Measurements from ENCODE around the gene L1TD1.
"Not testable (repeated sequence)": the region's sequence is repeated elsewhere in the genome, so short reads cannot be mapped to it uniquely, and the experiment has no call there.

Gene L1TD1

DNA sequence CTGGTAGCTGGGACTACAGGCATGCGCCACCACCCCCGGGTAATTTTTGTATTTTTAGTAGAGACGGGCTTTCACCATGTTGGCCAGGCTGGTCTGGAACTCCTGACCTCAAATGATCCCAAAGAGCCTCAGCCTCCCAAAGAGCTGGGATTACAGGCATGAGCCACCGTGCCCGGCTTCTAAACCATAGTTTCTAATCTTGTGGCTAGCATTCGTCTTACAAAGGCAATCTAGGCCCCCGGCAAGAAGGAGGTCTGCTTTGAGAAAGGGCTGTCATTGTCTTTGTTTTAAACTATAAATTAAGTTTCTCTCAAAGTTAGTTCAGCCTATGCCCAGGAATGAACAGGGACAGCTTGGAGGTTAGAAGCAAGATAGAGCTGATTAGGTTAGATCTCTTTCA lies 10.3 kb upstream of the L1TD1 start:
- H3K4me3 ChIP-seq (ENCODE audit: low read depth in 1 of 2, low read length in 1 of 2): no peak overlapping the region
- H3K27ac ChIP-seq: no peak overlapping the region
- no peaks in the 10 kb centered on the region for H3K36me3 ChIP-seq
- TF ChIP-seq, protein P1, sequence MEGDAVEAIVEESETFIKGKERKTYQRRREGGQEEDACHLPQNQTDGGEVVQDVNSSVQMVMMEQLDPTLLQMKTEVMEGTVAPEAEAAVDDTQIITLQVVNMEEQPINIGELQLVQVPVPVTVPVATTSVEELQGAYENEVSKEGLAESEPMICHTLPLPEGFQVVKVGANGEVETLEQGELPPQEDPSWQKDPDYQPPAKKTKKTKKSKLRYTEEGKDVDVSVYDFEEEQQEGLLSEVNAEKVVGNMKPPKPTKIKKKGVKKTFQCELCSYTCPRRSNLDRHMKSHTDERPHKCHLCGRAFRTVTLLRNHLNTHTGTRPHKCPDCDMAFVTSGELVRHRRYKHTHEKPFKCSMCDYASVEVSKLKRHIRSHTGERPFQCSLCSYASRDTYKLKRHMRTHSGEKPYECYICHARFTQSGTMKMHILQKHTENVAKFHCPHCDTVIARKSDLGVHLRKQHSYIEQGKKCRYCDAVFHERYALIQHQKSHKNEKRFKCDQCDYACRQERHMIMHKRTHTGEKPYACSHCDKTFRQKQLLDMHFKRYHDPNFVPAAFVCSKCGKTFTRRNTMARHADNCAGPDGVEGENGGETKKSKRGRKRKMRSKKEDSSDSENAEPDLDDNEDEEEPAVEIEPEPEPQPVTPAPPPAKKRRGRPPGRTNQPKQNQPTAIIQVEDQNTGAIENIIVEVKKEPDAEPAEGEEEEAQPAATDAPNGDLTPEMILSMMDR (IDR thresholded peaks at IDR 0.05): no peak
- H3K9me3 ChIP-seq: no peaks in the 10 kb centered on the region
- H3K27me3 ChIP-seq: no peaks in the 10 kb centered on the region
- H3K4me1 ChIP-seq (ENCODE audit: control insufficient read depth in 1 of 2, insufficient read depth in 1 of 2, low read depth in 1 of 2, low read length in 1 of 2): no peaks in the 10 kb centered on the region

DNA sequence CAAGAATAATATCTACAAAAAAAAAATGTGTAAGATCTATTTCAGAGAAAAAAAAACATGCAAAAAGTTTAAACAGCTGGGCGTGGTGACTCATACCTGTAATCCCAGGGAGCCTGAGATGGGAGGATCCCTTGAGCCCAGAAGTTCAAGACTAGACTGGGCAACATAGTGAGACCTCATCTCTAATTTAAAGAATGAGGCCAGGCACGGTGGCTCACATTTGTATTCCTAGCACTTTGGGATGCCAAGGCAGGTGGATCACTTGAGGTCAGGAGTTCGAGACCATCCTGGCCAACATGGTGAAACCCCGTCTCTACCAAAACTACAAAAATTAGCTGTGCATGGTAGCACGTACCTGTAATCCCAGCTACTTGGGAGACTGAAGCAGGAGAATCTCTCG lies 9.4 kb upstream of the L1TD1 start:
- not testable (repeated sequence) for H3K4me1 ChIP-seq (ENCODE audit: control insufficient read depth in 1 of 2, insufficient read depth in 1 of 2, low read depth in 1 of 2, low read length in 1 of 2); H3K27me3 ChIP-seq; H3K9me3 ChIP-seq; H3K36me3 ChIP-seq; H3K4me3 ChIP-seq (ENCODE audit: low read depth in 1 of 2, low read length in 1 of 2); H3K27ac ChIP-seq

DNA sequence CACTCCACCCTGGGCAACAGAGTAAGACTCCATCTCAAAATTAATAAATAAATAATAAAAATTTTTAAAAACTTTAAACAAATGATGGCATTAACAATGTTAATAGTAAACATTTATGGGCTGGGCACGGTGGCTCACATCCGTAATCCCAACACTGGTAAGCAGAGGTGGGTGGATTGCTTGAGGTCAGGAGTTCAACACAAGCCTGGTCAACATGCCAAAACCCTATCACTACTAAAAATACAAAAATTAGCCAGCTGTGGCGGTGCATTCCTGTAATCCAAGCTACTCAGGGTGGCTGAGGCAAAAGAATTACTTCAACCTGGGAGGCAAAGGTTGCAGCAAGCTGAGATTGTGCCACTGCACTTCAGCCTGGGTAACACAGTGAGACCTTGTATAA lies 9.0 kb upstream of the L1TD1 start:
- no peak overlapping the region for H3K4me3 ChIP-seq (ENCODE audit: low read depth in 1 of 2, low read length in 1 of 2)
- TF ChIP-seq, protein P1 (IDR thresholded peaks at IDR 0.05): no peak
- H3K27ac ChIP-seq: no peak overlapping the region
- no peaks in the 10 kb centered on the region for H3K36me3 ChIP-seq
- no peaks in the 10 kb centered on the region for H3K27me3 ChIP-seq
- H3K9me3 ChIP-seq: no peaks in the 10 kb centered on the region
- H3K4me1 ChIP-seq (ENCODE audit: control insufficient read depth in 1 of 2, insufficient read depth in 1 of 2, low read depth in 1 of 2, low read length in 1 of 2): no peaks in the 10 kb centered on the region

DNA sequence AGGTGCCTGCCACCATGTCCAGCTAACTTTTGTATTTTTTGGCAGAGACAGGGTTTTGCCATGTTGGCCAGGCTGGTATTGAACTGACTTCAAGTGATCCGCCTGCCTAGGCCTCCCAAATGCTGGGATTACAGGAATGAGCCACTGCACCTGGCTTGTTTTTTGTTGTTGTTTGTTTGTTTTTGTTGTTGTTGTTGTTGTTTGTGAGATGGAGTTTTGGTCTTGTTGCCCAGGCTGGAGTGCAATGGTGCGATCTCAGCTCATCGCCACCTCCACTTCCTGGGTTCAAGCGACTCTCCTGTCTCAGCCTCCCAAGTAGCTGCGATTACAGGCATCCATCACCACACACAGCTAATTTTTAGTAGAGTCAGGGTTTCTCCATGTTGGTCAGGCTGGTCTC lies 7.1 kb upstream of the L1TD1 start:
- no peaks in the 10 kb centered on the region for H3K27me3 ChIP-seq
- no peaks in the 10 kb centered on the region for H3K9me3 ChIP-seq
- no peaks in the 10 kb centered on the region for H3K36me3 ChIP-seq
- no peak overlapping the region for H3K27ac ChIP-seq
- H3K4me1 ChIP-seq (ENCODE audit: control insufficient read depth in 1 of 2, insufficient read depth in 1 of 2, low read depth in 1 of 2, low read length in 1 of 2): no peaks in the 10 kb centered on the region
- TF ChIP-seq, protein P1 (IDR thresholded peaks at IDR 0.05): no peak
- no peak overlapping the region for H3K4me3 ChIP-seq (ENCODE audit: low read depth in 1 of 2, low read length in 1 of 2)

DNA sequence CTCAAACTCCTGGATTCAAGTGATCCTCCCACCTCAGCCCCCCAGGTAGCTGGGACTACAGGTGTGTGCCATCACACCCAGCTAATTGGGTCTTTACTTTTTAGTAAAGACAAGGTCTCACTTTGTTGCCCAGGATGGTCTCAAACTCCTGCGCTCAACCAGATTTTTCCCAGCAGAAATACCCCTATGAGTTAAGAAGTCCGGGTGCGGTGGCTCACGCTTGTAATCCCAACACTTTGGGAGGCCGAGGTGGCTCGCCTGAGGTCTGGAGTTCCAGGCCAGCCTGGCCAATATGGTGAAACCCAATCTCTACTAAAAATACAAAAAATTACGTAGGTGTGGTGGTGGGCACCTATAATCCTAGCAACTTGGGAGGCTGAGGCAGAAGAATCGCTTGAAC lies 6.5 kb upstream of the L1TD1 start:
- peaks cover 2% of the 10 kb centered on the region for H3K27me3 ChIP-seq
- no peaks in the 10 kb centered on the region for H3K36me3 ChIP-seq
- no peak overlapping the region for H3K4me3 ChIP-seq (ENCODE audit: low read depth in 1 of 2, low read length in 1 of 2)
- no peaks in the 10 kb centered on the region for H3K9me3 ChIP-seq
- no peak overlapping the region for H3K27ac ChIP-seq
- TF ChIP-seq, protein P1 (IDR thresholded peaks at IDR 0.05): no peak
- H3K4me1 ChIP-seq (ENCODE audit: control insufficient read depth in 1 of 2, insufficient read depth in 1 of 2, low read depth in 1 of 2, low read length in 1 of 2): no peaks in the 10 kb centered on the region

DNA sequence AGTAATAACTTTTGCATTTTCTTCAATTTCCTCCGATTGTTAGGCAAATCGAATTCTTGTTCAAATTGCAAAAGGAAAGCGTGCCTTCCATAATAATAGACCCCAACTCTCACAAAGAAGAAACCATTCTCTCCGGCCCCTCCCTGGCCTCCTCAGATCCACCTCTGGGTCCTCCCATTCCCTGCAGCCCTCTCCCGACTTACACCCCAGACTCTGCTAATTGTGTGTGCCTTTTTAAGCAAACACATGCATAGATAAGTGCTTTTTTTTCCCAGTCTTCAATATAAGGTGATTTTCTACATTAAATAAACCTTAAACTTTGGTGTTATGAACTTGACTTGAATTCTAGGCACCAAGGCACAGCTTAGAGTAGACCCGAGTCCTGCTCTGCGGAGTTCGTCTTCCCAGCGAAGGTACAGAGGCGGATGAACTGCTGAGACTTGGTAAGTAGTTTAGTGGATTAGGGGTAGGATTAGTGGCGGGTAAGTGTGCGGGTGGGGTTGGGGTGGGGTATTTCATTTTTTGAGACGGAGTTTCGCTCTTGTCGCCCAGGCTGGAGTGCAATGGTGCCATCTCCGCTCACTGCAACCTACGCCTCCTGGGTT lies 1.5 kb downstream of the L1TD1 start:
- H3K27me3 ChIP-seq: peaks cover 68% of the 10 kb centered on the region
- TF ChIP-seq, protein P1 (IDR thresholded peaks at IDR 0.05): no peak
- H3K4me1 ChIP-seq (ENCODE audit: control insufficient read depth in 1 of 2, insufficient read depth in 1 of 2, low read depth in 1 of 2, low read length in 1 of 2): peaks cover 0 to 6% of the 10 kb centered on the region in 2 experiments
- H3K27ac ChIP-seq: no peak overlapping the region
- H3K4me3 ChIP-seq (ENCODE audit: low read depth in 1 of 2, low read length in 1 of 2): no peak overlapping the region
- H3K9me3 ChIP-seq: no peaks in the 10 kb centered on the region
- no peaks in the 10 kb centered on the region for H3K36me3 ChIP-seq
